HepG2 (cell line): Measurements from ENCODE around the gene LRRTM1. TPM values are rescaled to one million over a fixed set of nuclear protein-coding genes. Genes with fewer than 3 reads are reported as not detected.

Experiments used
- DNMT3B ChIP-seq: conservative IDR thresholded peaks from 2 replicates; pipeline ENCODE4 v1.6.1; 2016; ENCODE audit warnings: missing biosample characterization, control low read depth
- GTF3A ChIP-seq: sonication (generic); formaldehyde crosslinking; conservative IDR thresholded peaks from 2 replicates; pipeline ENCODE4 v1.4.0; 2020; ENCODE audit warnings: mild to moderate bottlenecking, missing genetic modification reagents
- POLR2AphosphoS2 ChIP-seq: IDR thresholded peaks from 2 replicates; pipeline ENCODE4 v1.6.1; 2011; ENCODE audit warnings: low read depth, low read length, improper control_type of control experiment
- PRMT3 ChIP-seq: sonication (generic); formaldehyde crosslinking; IDR thresholded peaks from 2 replicates; pipeline ENCODE4 v1.8.1; 2022; ENCODE audit warnings: low read depth, mild to moderate bottlenecking, moderate library complexity, missing genetic modification reagents, borderline replicate concordance
- TERF1 ChIP-seq: sonication (generic); formaldehyde crosslinking; IDR thresholded peaks from 2 replicates; pipeline ENCODE4 v1.8.0; 2022; ENCODE audit warnings: mild to moderate bottlenecking, missing genetic modification reagents, moderate library complexity
- ZBTB40 ChIP-seq, 2 experiments: fragments of 450-650 bp in 1 of 2; sonication (generic) in 1 of 2; formaldehyde crosslinking in 1 of 2; IDR thresholded peaks; 2 replicates each; pipeline versions ENCODE4 v1.6.1 to v1.8.0; 2016 to 2022; ENCODE audit warnings: antibody characterized with exemption in 1 of 2, mild to moderate bottlenecking in 1 of 2, missing genetic modification reagents in 1 of 2
- ZKSCAN1 ChIP-seq: fragments of 150-350 bp; IDR thresholded peaks from 2 replicates; pipeline ENCODE4 v1.6.1; 2014; ENCODE audit warnings: low read length
- ZNF558 ChIP-seq: sonication (generic); formaldehyde crosslinking; IDR thresholded peaks from 2 replicates; pipeline ENCODE4 v1.9.0; 2022; ENCODE audit warnings: mild to moderate bottlenecking, missing genetic modification reagents, borderline replicate concordance
- ZNF782 ChIP-seq: sonication (generic); formaldehyde crosslinking; IDR thresholded peaks from 2 replicates; pipeline ENCODE4 v1.4.0; 2020; ENCODE audit warnings: missing genetic modification reagents, mild to moderate bottlenecking, borderline replicate concordance
- polyA plus RNA-seq, 8 experiments: library from polyadenylated mRNA; depleted of rRNA in 3 of 8; stranded (reverse) in 7 of 8; unstranded in 1 of 8; fragments of >200 nt; fragmentation: Illumina TruSeq in 4 of 8; extraction: Trizol in 4 of 8; gene quantifications; 2 replicates each; pipeline versions ENCODE4 v1.2.1 to v1.2.3, GENCODE V29; 2011 to 2016; ENCODE audit warnings: low read depth in 4 of 8, missing spikeins in 1 of 8, mixed read lengths in 1 of 8; ENCODE audit not compliant: insufficient read depth in 1 of 8
- total RNA-seq, 5 experiments: library from RNA; depleted of rRNA; stranded (reverse); fragments of >200 nt; fragmentation: Illumina TruSeq; extraction: Trizol; gene quantifications; 2 replicates each; pipeline ENCODE4 v1.2.3, GENCODE V29; 2016; ENCODE audit warnings: low read depth in 1 of 5

Gene LRRTM1
- total and polyA plus RNA-seq, 2 of the 13 experiments (the other 11 are each of a cell fraction or from before 2014, with no cell fraction given), result not detected

GRCh38 chr2:80333886-80334285 is 29.3 kb upstream of the LRRTM1 start (continued):
- TF ChIP-seq ZBTB40 (IDR thresholded peaks at IDR 0.05) (no peak), ZBTB40 (CRISPR knock-in tag; IDR thresholded peaks at IDR 0.05) (no peak), GTF3A (CRISPR knock-in tag) (no peak), POLR2AphosphoS2 (no peak), PRMT3 (no peak), ZNF558 (CRISPR knock-in tag) (no peak), ZNF782 (CRISPR knock-in tag) (no peak), TERF1 (no peak), DNMT3B (CRISPR knock-in tag) (no peak), ZKSCAN1 (no peak)
